ENCODE measurements around the gene FKBP2.

FKBP2 gene

GRCh38 chr11:64219755-64220154, 21.1 kb upstream of the FKBP2 start:
- DNase-seq (ENCODE audit: low read depth), result no peak

GRCh38 chr11:64220271-64220670, 20.6 kb upstream of the FKBP2 start:
- DNase-seq (ENCODE audit: low read depth), result no peak

- no peak for DNase-seq (ENCODE audit: low read depth)
These were observed 20.1 kb upstream of the FKBP2 start for GRCh38 chr11:64220798-64221197.

- DNase-seq (ENCODE audit: low read depth), result no peak
These were observed 18.3 kb upstream of the FKBP2 start for GRCh38 chr11:64222651-64223000.

- DNase-seq (ENCODE audit: low read depth), result no peak
These were observed 17.8 kb upstream of the FKBP2 start for GRCh38 chr11:64223001-64223651.

- DNase-seq (ENCODE audit: low read depth), result no peak
These were observed 16.6 kb upstream of the FKBP2 start for GRCh38 chr11:64224151-64224890.

GRCh38 chr11:64224891-64225607, 15.8 kb upstream of the FKBP2 start:
- no peak for DNase-seq (ENCODE audit: low read depth)

- DNase-seq (ENCODE audit: low read depth), result peak; percentile 81
These were observed 15.0 kb upstream of the FKBP2 start, which contains the start of the genes NUDT22 and TRPT1 for GRCh38 chr11:64225608-64226506. Gene NUDT22 (plus strand): TSS chr11:64226274. CDS start chr11:64226653, 379 bp downstream. Gene TRPT1 (minus strand): TSS chr11:64226186. CDS start chr11:64225860, 326 bp downstream.

GRCh38 chr11:64226507-64227051, 14.3 kb upstream of the FKBP2 start:
- DNase-seq (ENCODE audit: low read depth), result peak; percentile 60

GRCh38 chr11:64227405-64227956, 13.4 kb upstream of the FKBP2 start:
- no peak for DNase-seq (ENCODE audit: low read depth)

- DNase-seq (ENCODE audit: low read depth), result no peak
These were observed 11.7 kb upstream of the FKBP2 start for GRCh38 chr11:64229090-64229743.

- DNase-seq (ENCODE audit: low read depth), result no peak
These were observed 11.1 kb upstream of the FKBP2 start for GRCh38 chr11:64229744-64230170.

GRCh38 chr11:64230171-64230984, 10.5 kb upstream of the FKBP2 start, which contains the start of gene DNAJC4:
Gene DNAJC4 (plus strand): TSS chr11:64230548. CDS start chr11:64230855, 307 bp downstream.
- DNase-seq (ENCODE audit: low read depth), result peak; percentile 83

- no peak for DNase-seq (ENCODE audit: low read depth)
These were observed 9.9 kb upstream of the FKBP2 start for GRCh38 chr11:64230985-64231365.

GRCh38 chr11:64231546-64231945, 9.3 kb upstream of the FKBP2 start:
- no peak for DNase-seq (ENCODE audit: low read depth)

- no peak for DNase-seq (ENCODE audit: low read depth)
These were observed 8.5 kb upstream of the FKBP2 start for GRCh38 chr11:64232182-64232966.

GRCh38 chr11:64232967-64233315, 8.0 kb upstream of the FKBP2 start:
- no peak for DNase-seq (ENCODE audit: low read depth)

GRCh38 chr11:64233913-64234586, 6.8 kb upstream of the FKBP2 start, which contains the start of gene VEGFB:
Gene VEGFB (plus strand): TSS chr11:64234584. CDS start chr11:64234834, 250 bp downstream.
- peak; percentile 70 for DNase-seq (ENCODE audit: low read depth)
